ENCODE results near the gene MED4. TPM values are rescaled to one million over a fixed set of nuclear protein-coding genes. Genes with fewer than 3 reads are reported as not detected.

The MED4 gene
- total and polyA plus RNA-seq, 2 donors (not counting 1 experiment from before 2014, with no cell fraction given): 25.4 to 66.7 TPM

DNA sequence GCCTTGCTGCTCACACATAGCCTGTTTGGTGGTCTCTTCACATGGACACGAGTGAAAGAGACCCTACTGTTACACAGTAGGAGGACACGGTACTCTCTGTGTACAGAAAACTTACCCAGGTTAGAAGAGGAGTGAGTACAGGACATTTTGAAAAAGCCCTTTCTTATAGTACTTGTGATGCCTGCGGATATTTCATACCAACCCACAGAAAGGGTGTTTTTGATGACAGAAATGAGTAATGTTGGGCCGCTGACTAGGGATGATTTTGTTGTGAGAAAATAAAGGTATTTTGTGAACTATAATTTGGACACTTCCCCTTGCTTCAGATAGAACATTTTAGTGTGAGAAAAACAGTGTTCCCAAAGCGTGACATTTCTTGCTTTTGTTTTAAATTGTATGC is 39.2 kb downstream of the MED4 start:
- H3K36me3 ChIP-seq (ENCODE audit: control insufficient read depth, insufficient read depth, low read length): peaks cover 4% of the 10 kb centered on the region
- H2AFZ ChIP-seq (ENCODE audit: low read length): no peak overlapping the region
- DNase-seq (ENCODE audit: low read depth in 2 of 2): no peak
- no peak overlapping the region for H3K9ac ChIP-seq (ENCODE audit: insufficient read depth, low read length)
- TF ChIP-seq, protein P1, sequence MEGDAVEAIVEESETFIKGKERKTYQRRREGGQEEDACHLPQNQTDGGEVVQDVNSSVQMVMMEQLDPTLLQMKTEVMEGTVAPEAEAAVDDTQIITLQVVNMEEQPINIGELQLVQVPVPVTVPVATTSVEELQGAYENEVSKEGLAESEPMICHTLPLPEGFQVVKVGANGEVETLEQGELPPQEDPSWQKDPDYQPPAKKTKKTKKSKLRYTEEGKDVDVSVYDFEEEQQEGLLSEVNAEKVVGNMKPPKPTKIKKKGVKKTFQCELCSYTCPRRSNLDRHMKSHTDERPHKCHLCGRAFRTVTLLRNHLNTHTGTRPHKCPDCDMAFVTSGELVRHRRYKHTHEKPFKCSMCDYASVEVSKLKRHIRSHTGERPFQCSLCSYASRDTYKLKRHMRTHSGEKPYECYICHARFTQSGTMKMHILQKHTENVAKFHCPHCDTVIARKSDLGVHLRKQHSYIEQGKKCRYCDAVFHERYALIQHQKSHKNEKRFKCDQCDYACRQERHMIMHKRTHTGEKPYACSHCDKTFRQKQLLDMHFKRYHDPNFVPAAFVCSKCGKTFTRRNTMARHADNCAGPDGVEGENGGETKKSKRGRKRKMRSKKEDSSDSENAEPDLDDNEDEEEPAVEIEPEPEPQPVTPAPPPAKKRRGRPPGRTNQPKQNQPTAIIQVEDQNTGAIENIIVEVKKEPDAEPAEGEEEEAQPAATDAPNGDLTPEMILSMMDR (conservative IDR thresholded peaks at IDR 0.05 in 1 of 2, IDR thresholded peaks at IDR 0.05 in 1 of 2; ENCODE audit: low read depth in 1 of 2, low read length in 2 of 2): no peak
- TF ChIP-seq EZH2 (IDR thresholded peaks at IDR 0.05; ENCODE audit: low read length, missing control alignments): no peak
- no peaks in the 10 kb centered on the region for H3K4me1 ChIP-seq (ENCODE audit: control insufficient read depth, extremely low read depth, insufficient read depth, low read length)
- H3K4me3 ChIP-seq (replicated peaks in 1 of 4; ENCODE audit: control extremely low read depth in 1 of 4, insufficient read depth in 1 of 4, low read depth in 3 of 4, low read length in 4 of 4): no peak overlapping the region
- no peak overlapping the region for H3K4me2 ChIP-seq (ENCODE audit: extremely low read depth, insufficient read depth, low read length)
- H3K27me3 ChIP-seq (ENCODE audit: control insufficient read depth, insufficient read depth, low read length): no peaks in the 10 kb centered on the region
- no peaks in the 10 kb centered on the region for H4K20me1 ChIP-seq (ENCODE audit: control insufficient read depth, extremely low read depth, insufficient read depth, low read length)
- H3K27ac ChIP-seq (ENCODE audit: insufficient read depth, low read length): no peak overlapping the region
- H3K9me3 ChIP-seq (ENCODE audit: control insufficient read depth, insufficient read depth, low read depth, low read length): no peaks in the 10 kb centered on the region
- H3K79me2 ChIP-seq (ENCODE audit: control insufficient read depth, insufficient read depth, low read length): no peaks in the 10 kb centered on the region

DNA sequence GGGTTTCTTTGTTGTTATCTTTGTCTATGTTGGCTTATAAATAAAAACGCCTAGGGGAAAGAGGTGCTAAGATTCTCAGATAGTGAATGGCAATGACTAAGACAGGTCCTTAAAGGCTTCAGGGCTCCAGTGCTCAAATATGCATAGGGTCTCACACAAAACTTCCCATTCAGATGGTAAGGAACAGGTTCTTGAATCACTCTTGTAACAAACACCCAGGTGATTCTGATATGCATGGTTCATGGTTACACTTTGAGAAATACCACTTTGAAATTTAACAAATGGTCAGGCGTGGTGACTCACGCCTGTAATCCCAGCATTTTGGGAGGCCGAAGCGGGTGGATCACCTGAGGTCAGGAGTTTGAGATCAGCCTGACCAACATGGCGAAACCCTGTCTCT is 40.3 kb downstream of the MED4 start:
- no peak overlapping the region for H3K9ac ChIP-seq (ENCODE audit: insufficient read depth, low read length)
- H3K9me3 ChIP-seq (ENCODE audit: control insufficient read depth, insufficient read depth, low read depth, low read length): no peaks in the 10 kb centered on the region
- no peak overlapping the region for H3K4me2 ChIP-seq (ENCODE audit: extremely low read depth, insufficient read depth, low read length)
- TF ChIP-seq EZH2 (IDR thresholded peaks at IDR 0.05; ENCODE audit: low read length, missing control alignments): no peak
- TF ChIP-seq, protein P1 (conservative IDR thresholded peaks at IDR 0.05 in 1 of 2, IDR thresholded peaks at IDR 0.05 in 1 of 2; ENCODE audit: low read depth in 1 of 2, low read length in 2 of 2): no peak
- H2AFZ ChIP-seq (ENCODE audit: low read length): no peak overlapping the region
- no peak overlapping the region for H3K4me3 ChIP-seq (replicated peaks in 1 of 4; ENCODE audit: control extremely low read depth in 1 of 4, insufficient read depth in 1 of 4, low read depth in 3 of 4, low read length in 4 of 4)
- DNase-seq (ENCODE audit: low read depth in 2 of 2): no peak
- no peaks in the 10 kb centered on the region for H3K79me2 ChIP-seq (ENCODE audit: control insufficient read depth, insufficient read depth, low read length)
- peaks cover 4% of the 10 kb centered on the region for H3K36me3 ChIP-seq (ENCODE audit: control insufficient read depth, insufficient read depth, low read length)
- no peaks in the 10 kb centered on the region for H4K20me1 ChIP-seq (ENCODE audit: control insufficient read depth, extremely low read depth, insufficient read depth, low read length)
- H3K27me3 ChIP-seq (ENCODE audit: control insufficient read depth, insufficient read depth, low read length): no peaks in the 10 kb centered on the region
- no peaks in the 10 kb centered on the region for H3K4me1 ChIP-seq (ENCODE audit: control insufficient read depth, extremely low read depth, insufficient read depth, low read length)
- no peak overlapping the region for H3K27ac ChIP-seq (ENCODE audit: insufficient read depth, low read length)

- no peaks in the 10 kb centered on the region for H3K27me3 ChIP-seq (ENCODE audit: control insufficient read depth, insufficient read depth, low read length)
- H2AFZ ChIP-seq (ENCODE audit: low read length): no peak overlapping the region
- no peak overlapping the region for H3K27ac ChIP-seq (ENCODE audit: insufficient read depth, low read length)
- H4K20me1 ChIP-seq (ENCODE audit: control insufficient read depth, extremely low read depth, insufficient read depth, low read length): no peaks in the 10 kb centered on the region
- no peaks in the 10 kb centered on the region for H3K4me1 ChIP-seq (ENCODE audit: control insufficient read depth, extremely low read depth, insufficient read depth, low read length)
- no peak for DNase-seq (ENCODE audit: low read depth in 2 of 2)
- H3K4me3 ChIP-seq (replicated peaks in 1 of 4; ENCODE audit: control extremely low read depth in 1 of 4, insufficient read depth in 1 of 4, low read depth in 3 of 4, low read length in 4 of 4): no peak overlapping the region
- H3K79me2 ChIP-seq (ENCODE audit: control insufficient read depth, insufficient read depth, low read length): no peaks in the 10 kb centered on the region
- TF ChIP-seq, protein P1 (conservative IDR thresholded peaks at IDR 0.05 in 1 of 2, IDR thresholded peaks at IDR 0.05 in 1 of 2; ENCODE audit: low read depth in 1 of 2, low read length in 2 of 2): no peak
- no peak for TF ChIP-seq EZH2 (IDR thresholded peaks at IDR 0.05; ENCODE audit: low read length, missing control alignments)
- no peaks in the 10 kb centered on the region for H3K9me3 ChIP-seq (ENCODE audit: control insufficient read depth, insufficient read depth, low read depth, low read length)
- H3K4me2 ChIP-seq (ENCODE audit: extremely low read depth, insufficient read depth, low read length): no peak overlapping the region
- peaks cover 4% of the 10 kb centered on the region for H3K36me3 ChIP-seq (ENCODE audit: control insufficient read depth, insufficient read depth, low read length)
- H3K9ac ChIP-seq (ENCODE audit: insufficient read depth, low read length): no peak overlapping the region
These were observed 44.4 kb downstream of the MED4 start for GRCh38 chr13:48050550-48050949.
